HepG2 (cell line): ENCODE results near the gene SEMA4C. TPM values are rescaled to one million over a fixed set of nuclear protein-coding genes. Genes with fewer than 3 reads are reported as not detected.

ENCODE experiments used
- ELF1 ChIP-seq: sonication (generic); formaldehyde crosslinking; IDR thresholded peaks from 2 replicates; pipeline ENCODE4 v1.4.0; 2020; ENCODE audit warnings: missing genetic modification reagents
- EP300 ChIP-seq, 3 experiments: sonication (generic) in 1 of 3; formaldehyde crosslinking in 1 of 3; IDR thresholded peaks; 2 replicates each; pipeline versions ENCODE4 v1.5.1 to v1.6.1; 2011 to 2020; ENCODE audit warnings: low read depth in 2 of 3, low read length in 2 of 3, borderline replicate concordance in 1 of 3, improper control_type of control experiment in 1 of 3, mild to moderate bottlenecking in 1 of 3, missing genetic modification reagents in 1 of 3, moderate library complexity in 1 of 3
- HMGXB4 ChIP-seq, 2 experiments: sonication (generic) in 1 of 2; formaldehyde crosslinking in 1 of 2; IDR thresholded peaks; 2 replicates each; pipeline versions ENCODE4 v1.4.0 to v1.6.1; 2018 to 2020; ENCODE audit warnings: missing genetic modification reagents in 2 of 2, borderline replicate concordance in 1 of 2, low read depth in 1 of 2, mild to moderate bottlenecking in 1 of 2, missing biosample characterization in 1 of 2
- HNF4A ChIP-seq: sonication (generic); formaldehyde crosslinking; IDR thresholded peaks from 2 replicates; pipeline ENCODE4 v1.4.0; 2020; ENCODE audit warnings: missing genetic modification reagents
- HOXA9 ChIP-seq: sonication (generic); formaldehyde crosslinking; IDR thresholded peaks from 2 replicates; pipeline ENCODE4 v1.8.1; 2022; ENCODE audit warnings: missing genetic modification reagents, mild to moderate bottlenecking, moderate library complexity, borderline replicate concordance
- HOXD1 ChIP-seq: sonication (generic); formaldehyde crosslinking; IDR thresholded peaks from 2 replicates; pipeline ENCODE4 v1.5.0; 2020; ENCODE audit warnings: missing genetic modification reagents
- IKZF1 ChIP-seq: fragments of 450-650 bp; IDR thresholded peaks from 2 replicates; pipeline ENCODE4 v1.7.1; 2016
- JUND ChIP-seq: sonication (generic); formaldehyde crosslinking; IDR thresholded peaks from 2 replicates; pipeline ENCODE4 v1.8.0; 2022; ENCODE audit warnings: mild to moderate bottlenecking, missing genetic modification reagents
- KAT2B ChIP-seq: fragments of 150-350 bp; IDR thresholded peaks from 2 replicates; pipeline ENCODE4 v1.6.1; 2014; ENCODE audit warnings: low read depth, low read length, borderline replicate concordance
- MAZ ChIP-seq, 2 experiments: sonication (generic) in 1 of 2; formaldehyde crosslinking in 1 of 2; IDR thresholded peaks; 2 replicates each; pipeline versions ENCODE4 v1.5.0 to v1.6.1; 2012 to 2020; ENCODE audit warnings: low read depth in 2 of 2, mild to moderate bottlenecking in 2 of 2, borderline replicate concordance in 1 of 2, improper control_type of control experiment in 1 of 2, low read length in 1 of 2, missing genetic modification reagents in 1 of 2, moderate library complexity in 1 of 2
- MZF1 ChIP-seq: sonication (generic); formaldehyde crosslinking; IDR thresholded peaks from 2 replicates; pipeline ENCODE4 v1.8.1; 2023; ENCODE audit warnings: mild to moderate bottlenecking, missing genetic modification reagents, borderline replicate concordance
- NPAS2 ChIP-seq: sonication (generic); formaldehyde crosslinking; IDR thresholded peaks from 2 replicates; pipeline ENCODE4 v1.8.0; 2022; ENCODE audit warnings: mild to moderate bottlenecking, missing genetic modification reagents, borderline replicate concordance
- PHF21A ChIP-seq: sonication (generic); formaldehyde crosslinking; IDR thresholded peaks from 2 replicates; pipeline ENCODE4 v1.5.0; 2020; ENCODE audit warnings: mild to moderate bottlenecking, missing genetic modification reagents
- POLR2A ChIP-seq, 2 experiments: IDR thresholded peaks; 2 replicates each; pipeline ENCODE4 v1.6.1; 2011; ENCODE audit warnings: low read depth in 2 of 2, low read length in 2 of 2, mild to moderate bottlenecking in 1 of 2, moderate library complexity in 1 of 2; ENCODE audit not compliant: insufficient read depth in 1 of 2
- PTBP1 ChIP-seq: fragments of 200-400 bp; formaldehyde crosslinking; IDR thresholded peaks from 2 replicates; pipeline ENCODE4 v1.6.1; 2018; ENCODE audit warnings: low read length, low read depth; ENCODE audit not compliant: poor library complexity, severe bottlenecking
- RFXAP ChIP-seq: sonication (generic); formaldehyde crosslinking; IDR thresholded peaks from 2 replicates; pipeline ENCODE4 v1.4.0; 2020; ENCODE audit warnings: missing genetic modification reagents, borderline replicate concordance
- SMARCE1 ChIP-seq: fragments of 450-650 bp; IDR thresholded peaks from 2 replicates; pipeline ENCODE4 v1.6.1; 2017; ENCODE audit warnings: borderline replicate concordance
- SPEN ChIP-seq: sonication (generic); formaldehyde crosslinking; IDR thresholded peaks from 2 replicates; pipeline ENCODE4 v1.5.1; 2020; ENCODE audit warnings: low read depth, mild to moderate bottlenecking, missing genetic modification reagents
- TOPORS ChIP-seq: sonication (generic); formaldehyde crosslinking; IDR thresholded peaks from 2 replicates; pipeline ENCODE4 v1.8.0; 2023; ENCODE audit warnings: mild to moderate bottlenecking, missing genetic modification reagents
- XRCC5 ChIP-seq: fragments of 200-400 bp; formaldehyde crosslinking; optimal IDR thresholded peaks from 2 replicates; pipeline ENCODE3; 2017; ENCODE audit warnings: mild to moderate bottlenecking, low read length
- ZBTB38 ChIP-seq: sonication (generic); formaldehyde crosslinking; IDR thresholded peaks from 2 replicates; pipeline ENCODE4 v1.5.1; 2020; ENCODE audit warnings: mild to moderate bottlenecking, missing genetic modification reagents
- ZFP36L1 ChIP-seq: sonication (generic); formaldehyde crosslinking; IDR thresholded peaks from 2 replicates; pipeline ENCODE4 v1.8.0; 2022; ENCODE audit warnings: mild to moderate bottlenecking, missing genetic modification reagents, moderate library complexity
- ZNF256 ChIP-seq: sonication (generic); formaldehyde crosslinking; conservative IDR thresholded peaks from 2 replicates; pipeline ENCODE4 v1.4.0; 2020; ENCODE audit warnings: missing genetic modification reagents
- ZNF570 ChIP-seq: sonication (generic); formaldehyde crosslinking; IDR thresholded peaks from 2 replicates; pipeline ENCODE4 v1.4.0; 2020; ENCODE audit warnings: mild to moderate bottlenecking, missing genetic modification reagents, borderline replicate concordance
- ZNF740 ChIP-seq: sonication (generic); formaldehyde crosslinking; IDR thresholded peaks from 2 replicates; pipeline ENCODE4 v1.4.0; 2020; ENCODE audit warnings: missing genetic modification reagents
- ZXDC ChIP-seq: sonication (generic); formaldehyde crosslinking; IDR thresholded peaks from 2 replicates; pipeline ENCODE4 v1.5.0; 2020; ENCODE audit warnings: mild to moderate bottlenecking, missing genetic modification reagents
- polyA plus RNA-seq, 8 experiments: library from polyadenylated mRNA; depleted of rRNA in 3 of 8; stranded (reverse) in 7 of 8; unstranded in 1 of 8; fragments of >200 nt; fragmentation: Illumina TruSeq in 4 of 8; extraction: Trizol in 4 of 8; gene quantifications; 2 replicates each; pipeline versions ENCODE4 v1.2.1 to v1.2.3, GENCODE V29; 2011 to 2016; ENCODE audit warnings: low read depth in 4 of 8, missing spikeins in 1 of 8, mixed read lengths in 1 of 8; ENCODE audit not compliant: insufficient read depth in 1 of 8
- total RNA-seq, 5 experiments: library from RNA; depleted of rRNA; stranded (reverse); fragments of >200 nt; fragmentation: Illumina TruSeq; extraction: Trizol; gene quantifications; 2 replicates each; pipeline ENCODE4 v1.2.3, GENCODE V29; 2016; ENCODE audit warnings: low read depth in 1 of 5

The SEMA4C gene
- total and polyA plus RNA-seq, 2 of the 13 experiments (the other 11 are each of a cell fraction or from before 2014, with no cell fraction given): 25.9 to 46.6 TPM

- TF ChIP-seq ZXDC (no peak), SMARCE1 (no peak), SPEN (CRISPR knock-in tag) (no peak), TOPORS (no peak), RFXAP (no peak), POLR2A (IDR thresholded peaks at IDR 0.05; ENCODE audit: insufficient read depth in 1 of 2, low read depth in 2 of 2, low read length in 2 of 2) (no peak), MAZ (IDR thresholded peaks at IDR 0.05; ENCODE audit: borderline replicate concordance, low read depth, low read length) (no peak), MAZ (CRISPR knock-in tag; IDR thresholded peaks at IDR 0.05; ENCODE audit: low read depth) (no peak), ZFP36L1 (no peak), KAT2B (no peak), JUND (no peak), PHF21A (CRISPR knock-in tag) (no peak), NPAS2 (CRISPR knock-in tag) (no peak), ZNF570 (no peak), EP300 (IDR thresholded peaks at IDR 0.05; ENCODE audit: low read depth in 2 of 2, low read length in 2 of 2) (no peak), EP300 (CRISPR knock-in tag; IDR thresholded peaks at IDR 0.05; ENCODE audit: borderline replicate concordance) (no peak), HNF4A (no peak), HOXD1 (CRISPR knock-in tag) (no peak), IKZF1 (no peak), MZF1 (CRISPR knock-in tag) (no peak), HOXA9 (CRISPR knock-in tag) (no peak), ZBTB38 (0 out of 2 replicates have a peak, but pooled peaks have one; percentile 15), PTBP1 (no peak), ZNF256 (CRISPR knock-in tag) (no peak), ZNF740 (CRISPR knock-in tag) (peak; percentile 80; the same call in 1 of the 2 replicates), HMGXB4 (CRISPR knock-in tag; IDR thresholded peaks at IDR 0.05; ENCODE audit: borderline replicate concordance in 1 of 2, low read depth in 1 of 2) (0 out of 4 replicates have a peak, but pooled peaks of 1 of the 2 experiments have one; percentile 49), ELF1 (CRISPR knock-in tag) (no peak), XRCC5 (peak; percentile 21)
Observed at GRCh38 chr2:96819876-96820511, 49.9 kb downstream of the SEMA4C start (continued).
